DMS114 treated with DMSO at 0.1 percent for 48 hours (cell line): ENCODE results near the gene SRXN1.

ENCODE experiments used
- DNase-seq: peaks from one replicate; lab custom pipeline; 2025; ENCODE audit not compliant: unreplicated experiment; lab: John Stamatoyannopoulos, UW

Gene SRXN1

DNA sequence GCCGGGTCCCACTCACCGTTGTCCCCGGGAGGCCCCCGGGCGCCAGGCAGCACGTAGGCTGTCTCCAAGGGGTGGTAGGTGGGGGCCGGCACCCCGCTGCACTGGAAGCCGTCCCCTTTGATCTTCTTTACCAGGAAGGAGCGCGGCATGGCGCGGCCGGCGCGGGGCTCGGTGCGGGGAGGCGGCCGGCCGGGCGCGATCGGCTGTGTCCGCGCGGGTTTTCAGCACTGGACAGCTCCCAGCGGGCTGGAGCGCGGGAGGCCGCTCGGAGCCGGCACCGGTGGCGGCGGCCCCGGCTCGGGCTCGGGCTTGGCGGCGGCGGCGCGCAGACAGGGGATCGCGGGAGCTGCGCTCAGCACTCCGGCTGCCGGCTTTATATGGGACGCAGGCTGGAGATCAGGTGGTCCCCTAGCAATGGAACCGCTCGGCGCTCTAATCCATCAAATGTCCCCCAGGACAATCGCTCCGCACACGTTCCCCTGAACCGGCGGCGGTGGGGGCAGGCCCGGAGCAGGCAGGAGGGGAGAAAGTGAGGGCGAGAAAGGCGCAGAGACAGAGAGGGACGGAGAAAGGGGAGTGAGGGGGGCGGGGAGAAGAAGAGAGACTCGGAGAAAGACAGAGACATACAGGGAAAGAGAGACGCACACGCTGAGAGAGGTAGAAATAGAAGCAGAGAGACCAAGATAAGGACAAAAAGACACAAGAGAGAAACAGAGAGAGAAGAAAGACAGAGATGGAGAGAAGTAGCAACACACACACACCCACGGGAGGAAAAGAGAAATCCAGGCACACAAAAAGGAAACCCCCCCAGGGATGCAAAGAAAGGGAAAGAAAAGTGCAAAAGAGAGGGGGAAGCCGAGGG, 22.7 kb upstream of the SRXN1 start, which contains the start of gene SCRT2:
SCRT2 (minus strand) TSS at position 350 of the 862 bp plus-strand sequence; CDS start at position 149, 201 bp downstream.
- DNase-seq = no peak

DNA sequence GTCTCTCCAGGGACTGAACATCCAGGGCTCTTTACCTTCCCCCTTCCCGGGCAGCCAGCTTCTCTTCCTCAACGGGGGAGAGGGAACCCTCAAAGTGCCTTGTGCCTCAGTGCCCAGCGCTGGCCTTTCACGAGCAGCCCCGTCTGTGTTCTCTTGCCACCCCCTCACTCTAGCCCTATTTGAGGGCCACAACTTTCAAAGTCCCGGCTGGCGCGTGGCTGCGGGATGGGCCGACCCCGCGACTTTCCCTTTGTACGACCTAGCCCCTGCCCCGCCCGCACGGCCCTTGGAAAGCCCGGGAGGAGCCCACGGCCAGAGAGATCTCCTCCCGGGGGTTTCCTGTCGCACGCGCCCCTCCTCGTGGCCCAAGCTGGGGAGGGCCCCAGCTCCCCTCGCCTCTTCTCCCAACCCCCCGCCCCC, 22.0 kb upstream of the SRXN1 start:
- no peak for DNase-seq

DNA sequence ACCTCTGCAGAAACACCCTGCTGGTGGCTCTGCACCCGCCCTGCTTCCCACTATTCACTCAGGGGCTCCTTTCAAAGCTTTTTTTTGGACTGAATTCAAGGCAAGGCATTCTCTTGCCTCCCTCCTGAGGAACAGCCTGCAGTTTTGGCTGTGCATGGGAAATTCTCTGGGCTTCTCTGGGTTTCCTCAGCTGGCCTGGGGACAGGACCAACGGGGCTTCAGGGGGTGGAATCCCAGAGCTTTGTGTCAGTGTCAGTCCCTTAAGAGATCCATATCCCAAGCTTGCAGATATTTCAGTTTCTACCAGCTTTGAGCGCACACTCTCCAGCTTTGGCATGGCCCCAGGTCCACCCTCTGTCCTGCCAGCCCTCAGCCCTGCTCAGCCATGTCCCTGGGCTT, 20.6 kb upstream of the SRXN1 start:
- no peak for DNase-seq

DNA sequence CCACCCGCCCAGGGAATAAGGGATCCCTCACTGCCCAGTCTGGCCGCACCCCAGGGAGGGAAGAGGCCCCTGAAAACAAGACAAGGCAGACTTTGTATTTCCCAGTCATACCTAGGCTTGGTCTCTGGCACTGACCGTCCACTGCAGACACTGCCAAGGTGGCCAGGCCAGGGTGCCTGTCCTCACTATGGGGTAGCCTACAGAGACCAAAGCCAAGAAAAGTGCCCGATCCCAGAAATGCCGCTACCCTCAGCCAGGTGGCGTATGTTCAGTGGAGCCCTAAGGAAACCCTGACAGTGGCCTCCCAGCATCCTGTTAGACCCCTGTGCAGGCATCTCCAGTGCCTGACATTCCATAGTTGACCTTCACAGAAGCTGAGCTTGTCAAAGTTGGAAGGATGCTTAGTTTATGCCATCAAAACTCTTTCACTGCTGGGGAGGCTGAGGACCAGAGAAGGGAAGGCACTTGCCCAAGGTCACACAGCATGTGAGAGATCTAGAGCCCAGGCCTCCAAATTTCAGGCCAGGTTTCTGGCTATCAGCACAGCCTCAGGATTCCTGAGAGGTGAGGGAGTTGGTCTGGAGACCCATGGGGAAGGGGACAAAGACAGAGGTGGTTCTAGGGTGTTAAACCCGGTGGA, 20.1 kb upstream of the SRXN1 start:
- no peak for DNase-seq

DNA sequence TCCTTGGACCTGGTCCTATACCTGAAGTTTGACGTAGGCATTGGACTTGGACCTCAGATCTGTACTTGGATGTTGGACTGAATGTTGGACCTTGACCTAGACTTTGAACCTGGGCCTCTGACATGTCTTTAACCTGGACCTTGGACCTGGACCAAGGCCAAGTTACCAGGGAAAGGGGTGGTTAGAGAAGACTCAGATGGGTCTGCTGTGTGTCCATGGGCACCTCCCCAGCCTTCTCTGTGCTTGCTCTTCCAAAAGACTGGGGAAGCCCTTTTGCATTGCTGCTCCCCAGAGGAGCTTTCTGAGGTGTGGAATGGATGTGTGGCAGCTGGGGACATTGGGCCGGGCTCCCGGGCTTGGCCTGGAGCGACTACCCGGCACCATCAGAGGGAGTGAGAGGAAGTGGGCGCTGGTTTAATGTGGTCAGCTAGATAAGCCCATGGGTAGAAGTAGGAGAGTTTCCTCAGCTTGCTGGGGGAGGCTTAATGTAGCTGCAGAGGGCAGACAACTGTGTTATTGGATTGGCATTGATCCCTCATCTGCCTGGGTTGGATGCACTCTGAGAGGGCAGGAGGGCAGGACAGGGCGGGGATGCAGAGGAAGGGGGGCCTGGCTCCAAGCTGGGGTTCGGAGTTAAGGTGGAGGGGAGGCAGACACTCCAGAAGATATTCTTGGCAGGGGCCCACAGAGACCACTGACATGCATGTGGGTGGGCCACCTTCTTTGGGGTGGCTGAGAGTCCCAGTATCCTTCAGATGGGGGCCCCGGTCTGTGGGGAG, 18.4 kb upstream of the SRXN1 start:
- DNase-seq = no peak

DNA sequence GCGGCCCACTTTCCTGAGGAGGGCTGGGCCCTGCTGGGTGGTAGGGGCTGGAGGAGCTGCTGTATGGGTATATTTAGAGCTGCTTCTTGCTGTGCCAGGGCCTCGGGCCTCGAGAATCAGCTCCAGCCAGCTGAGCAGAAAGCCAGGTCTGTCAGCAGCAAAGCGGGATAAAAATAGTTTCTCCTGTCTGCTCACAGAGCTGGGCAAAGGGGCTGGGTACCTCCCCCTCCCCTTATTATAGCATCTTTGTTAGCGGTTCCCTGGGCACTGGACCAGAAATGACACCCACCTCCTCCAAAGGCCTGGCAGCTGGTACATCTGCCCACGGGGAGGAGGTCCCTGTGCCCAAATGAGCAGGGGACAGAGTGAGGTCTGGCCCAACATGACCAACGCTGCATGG, 16.6 kb upstream of the SRXN1 start:
- DNase-seq = no peak

DNA sequence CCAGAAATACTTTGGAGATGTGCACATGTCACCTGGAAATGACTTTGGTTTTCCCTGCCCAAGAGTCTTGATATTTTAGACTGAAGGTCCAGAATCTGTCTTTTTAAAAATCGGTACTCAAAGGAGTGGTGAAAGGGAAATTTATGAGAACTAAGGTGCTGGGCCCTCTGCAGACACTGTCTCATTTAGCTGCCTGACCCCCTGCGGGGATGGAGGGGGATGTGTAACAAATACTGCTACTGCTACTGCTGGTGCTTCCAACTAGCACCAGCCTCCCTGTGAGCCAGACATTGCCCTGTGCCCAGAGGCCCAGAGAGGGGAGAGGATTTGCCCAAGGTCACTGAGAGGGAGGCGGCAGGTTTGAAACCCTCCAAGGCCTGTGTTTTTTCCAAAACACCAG, 15.6 kb upstream of the SRXN1 start:
- DNase-seq = no peak

DNA sequence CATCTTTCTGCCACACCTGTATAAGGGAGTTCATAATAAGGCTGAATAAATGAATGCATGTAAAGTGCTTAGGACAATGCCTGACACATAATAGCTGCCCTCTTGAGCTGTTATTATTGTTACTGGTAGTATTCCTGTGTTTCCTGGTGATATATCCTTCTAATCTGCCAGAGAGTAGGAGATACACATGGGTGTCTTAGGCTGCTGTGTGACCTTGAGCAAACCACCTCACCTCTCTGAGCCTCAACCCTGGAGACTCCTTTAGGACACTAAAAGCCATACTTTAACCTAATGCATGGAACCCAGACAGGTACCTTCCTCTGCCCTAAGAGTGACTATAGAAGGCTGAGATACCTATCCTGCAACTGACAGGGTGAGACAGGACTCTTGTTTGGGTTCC, 15.1 kb upstream of the SRXN1 start:
- DNase-seq = no peak

DNA sequence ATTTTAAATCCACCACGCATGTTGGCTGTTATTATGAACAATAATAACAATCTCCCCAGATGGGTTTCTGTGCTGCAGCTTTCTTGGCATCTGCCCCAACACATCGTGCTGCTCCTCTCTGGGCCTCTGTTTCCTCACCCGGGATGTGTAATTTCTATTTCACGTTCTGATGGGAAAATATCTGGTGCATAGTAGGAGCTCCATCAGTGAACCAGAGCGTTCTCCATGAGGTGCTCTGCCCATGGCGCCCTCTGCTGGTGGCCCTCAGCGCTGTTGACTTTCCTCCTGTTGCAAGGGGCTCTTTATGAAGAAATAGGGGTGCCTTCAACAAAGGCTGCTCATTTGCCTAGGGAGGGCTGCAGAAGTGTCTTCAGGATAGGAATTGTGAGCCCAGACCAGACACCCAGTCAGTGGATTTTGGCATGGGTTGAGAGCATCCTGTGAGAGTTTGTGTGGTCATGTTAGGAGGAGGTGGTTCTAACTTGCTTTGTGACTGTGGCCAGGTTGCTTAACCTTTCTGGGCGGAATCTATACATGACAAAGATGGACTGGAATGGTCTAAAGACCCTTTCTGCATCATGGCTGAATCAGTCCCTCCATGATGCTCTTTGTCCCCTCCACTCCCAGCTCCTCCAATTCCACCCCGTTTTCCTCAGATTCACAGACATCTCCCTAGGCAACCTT, 14.5 kb upstream of the SRXN1 start:
- no peak for DNase-seq

DNA sequence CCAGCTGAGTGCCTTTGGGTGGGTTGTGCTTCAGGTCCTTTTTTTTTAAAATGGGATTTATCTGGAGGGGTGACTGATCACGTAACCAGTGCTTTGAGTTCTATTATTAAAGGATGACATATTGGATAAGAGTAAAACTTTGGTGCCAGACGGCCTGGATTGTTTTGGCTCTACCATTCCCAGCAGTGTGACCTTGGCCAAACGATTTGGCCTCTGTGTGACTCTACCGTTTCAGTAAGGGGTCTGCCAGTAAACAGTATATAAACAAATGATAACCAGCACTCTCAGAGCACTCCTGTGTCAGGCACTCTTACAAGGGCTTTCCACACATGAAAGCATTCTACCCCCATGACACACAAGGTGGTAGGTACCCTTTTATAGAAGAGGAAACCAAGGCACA, 13.9 kb upstream of the SRXN1 start:
- no peak for DNase-seq

DNA sequence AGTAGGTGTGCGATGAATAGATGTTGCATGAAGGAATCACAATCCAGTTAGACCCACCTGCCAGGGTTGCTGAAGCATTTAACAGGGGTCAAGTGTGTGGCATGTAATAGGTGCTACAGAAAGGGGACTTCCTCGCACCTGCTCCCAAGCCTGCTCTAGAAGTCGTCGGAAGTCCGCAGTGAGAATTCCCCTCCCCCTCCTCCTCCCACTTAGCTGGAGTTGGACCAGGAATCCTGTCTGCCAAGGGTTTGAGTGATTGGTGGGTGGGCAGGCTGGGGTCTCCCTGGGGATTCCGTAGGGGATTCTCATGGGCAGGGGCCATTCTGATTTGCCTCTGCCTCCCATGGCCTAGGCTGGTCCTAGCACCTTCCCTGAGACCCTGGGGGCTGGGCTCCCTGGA, 12.3 kb upstream of the SRXN1 start:
- DNase-seq = no peak

DNA sequence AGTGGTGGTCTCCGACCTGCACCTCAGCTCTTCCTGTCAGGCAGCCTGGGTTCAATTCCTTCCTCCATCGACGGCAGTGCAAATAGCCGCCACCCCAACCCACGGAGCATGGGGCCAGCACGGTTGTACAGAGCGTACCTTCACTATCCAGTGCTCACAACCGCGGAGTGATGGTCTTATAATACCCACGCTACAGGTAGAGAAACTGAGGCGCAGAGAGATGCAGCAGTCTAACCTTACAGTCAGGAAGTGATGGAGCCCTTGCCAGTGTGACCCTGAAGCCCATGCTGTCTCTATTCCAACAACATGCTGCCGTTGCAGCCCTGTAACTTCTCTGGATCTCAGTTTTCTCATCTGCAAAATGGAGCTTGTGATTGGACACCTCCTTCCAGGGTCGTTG, 11.6 kb upstream of the SRXN1 start:
- DNase-seq = no peak

DNA sequence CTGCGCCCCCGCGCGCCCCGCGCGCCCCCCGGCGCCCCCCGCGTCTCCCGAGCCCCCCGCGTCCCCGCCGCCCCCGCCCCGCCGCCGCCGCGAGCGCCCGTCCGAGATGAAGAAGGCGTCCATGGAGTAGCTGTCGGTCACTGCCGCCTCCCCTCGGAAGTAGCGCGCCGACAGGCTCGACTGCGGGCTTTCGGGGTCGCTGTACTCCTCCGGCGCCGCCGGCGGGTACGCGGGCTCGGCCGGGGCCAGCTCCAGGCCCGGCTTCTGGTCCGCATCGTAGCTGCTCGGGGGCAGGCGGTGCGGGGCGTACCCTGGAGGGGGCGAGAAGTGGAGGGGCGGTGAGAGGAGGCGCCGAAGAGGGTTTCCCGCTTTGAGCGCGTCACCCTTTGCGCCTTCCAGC, 11.2 kb upstream of the SRXN1 start:
- DNase-seq = no peak

DNA sequence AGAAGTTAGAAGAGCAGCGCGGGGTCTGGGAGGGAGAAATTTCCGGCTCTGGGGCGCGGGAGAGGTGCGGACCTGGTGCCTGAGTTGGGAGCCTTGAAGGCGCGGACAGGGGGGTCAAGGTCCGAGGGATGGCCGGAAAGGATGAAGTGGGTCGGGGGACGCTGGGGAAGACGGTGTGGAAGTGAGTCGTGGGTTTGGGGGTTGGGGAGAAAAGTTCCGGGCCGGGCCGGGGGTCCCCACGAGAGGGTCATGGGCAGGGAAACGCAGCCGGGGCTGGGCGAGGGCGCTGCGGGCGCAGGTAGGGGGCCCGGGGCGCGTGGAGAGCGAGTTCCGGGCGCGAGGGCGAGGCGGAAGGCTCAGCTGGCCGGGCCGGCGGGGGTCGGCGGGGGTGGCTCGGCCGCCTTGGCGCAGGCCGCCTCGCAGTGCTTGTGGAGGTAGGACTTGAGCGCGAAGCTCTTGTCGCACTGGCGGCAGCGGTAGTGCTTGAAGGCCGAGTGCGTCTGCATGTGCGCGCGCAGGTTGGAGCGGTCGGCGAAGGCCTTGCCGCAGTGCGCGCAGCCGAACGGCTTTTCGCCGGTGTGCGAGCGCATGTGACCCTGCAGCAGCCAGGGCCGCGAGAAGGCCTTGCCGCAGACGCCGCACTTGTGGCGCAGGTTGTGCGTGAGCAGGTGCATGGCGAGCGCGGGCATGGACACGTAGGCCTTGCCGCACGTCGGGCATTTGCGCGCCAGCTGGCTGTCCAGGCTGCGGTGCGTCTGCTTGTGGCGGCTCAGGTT, 10.5 kb upstream of the SRXN1 start:
- DNase-seq = no peak

DNA sequence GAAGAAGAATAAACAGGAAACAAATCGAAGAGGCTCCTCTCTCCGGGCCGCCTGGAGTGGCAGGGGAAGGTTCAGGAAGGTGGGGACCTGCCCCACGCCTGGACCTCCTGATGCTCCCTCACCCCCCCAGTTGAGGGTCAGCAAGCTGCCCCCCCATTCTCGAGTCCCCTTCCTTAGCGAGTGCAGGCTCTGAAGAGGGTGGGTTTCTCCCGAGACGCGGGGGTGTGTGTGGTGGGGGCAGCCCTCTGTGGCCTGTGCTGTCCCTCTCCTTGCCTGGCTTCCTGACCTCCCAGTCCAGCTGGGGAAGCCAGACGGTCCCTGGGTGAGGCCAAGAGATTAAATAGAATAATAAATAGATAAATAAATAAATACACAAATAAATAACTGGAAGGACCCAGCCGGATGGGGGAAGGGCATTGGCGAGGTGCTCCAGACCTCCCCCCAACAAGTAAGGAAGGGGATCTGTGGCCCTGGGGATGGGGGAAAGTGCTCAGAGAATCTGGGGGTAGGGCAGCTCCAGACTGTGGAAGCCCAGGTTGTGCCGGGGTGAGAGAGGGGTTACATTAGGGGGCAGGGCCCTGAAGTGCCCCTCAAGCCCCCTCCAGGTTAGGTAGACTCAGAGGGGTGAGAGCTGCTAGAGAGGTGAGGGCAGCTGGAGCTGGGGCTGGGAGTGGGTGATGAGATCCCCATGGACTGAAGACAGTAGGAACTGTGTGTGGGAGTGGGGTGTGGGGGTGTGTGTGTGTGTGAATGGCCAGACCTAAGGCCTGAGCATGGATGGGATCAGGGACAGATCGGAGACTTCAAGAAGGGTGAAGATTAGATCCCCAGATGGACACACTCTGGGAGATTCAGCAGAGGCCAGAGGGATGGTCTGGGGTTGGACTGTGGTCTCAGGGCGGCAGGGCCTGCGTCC, 9.5 kb upstream of the SRXN1 start:
- no peak for DNase-seq

DNA sequence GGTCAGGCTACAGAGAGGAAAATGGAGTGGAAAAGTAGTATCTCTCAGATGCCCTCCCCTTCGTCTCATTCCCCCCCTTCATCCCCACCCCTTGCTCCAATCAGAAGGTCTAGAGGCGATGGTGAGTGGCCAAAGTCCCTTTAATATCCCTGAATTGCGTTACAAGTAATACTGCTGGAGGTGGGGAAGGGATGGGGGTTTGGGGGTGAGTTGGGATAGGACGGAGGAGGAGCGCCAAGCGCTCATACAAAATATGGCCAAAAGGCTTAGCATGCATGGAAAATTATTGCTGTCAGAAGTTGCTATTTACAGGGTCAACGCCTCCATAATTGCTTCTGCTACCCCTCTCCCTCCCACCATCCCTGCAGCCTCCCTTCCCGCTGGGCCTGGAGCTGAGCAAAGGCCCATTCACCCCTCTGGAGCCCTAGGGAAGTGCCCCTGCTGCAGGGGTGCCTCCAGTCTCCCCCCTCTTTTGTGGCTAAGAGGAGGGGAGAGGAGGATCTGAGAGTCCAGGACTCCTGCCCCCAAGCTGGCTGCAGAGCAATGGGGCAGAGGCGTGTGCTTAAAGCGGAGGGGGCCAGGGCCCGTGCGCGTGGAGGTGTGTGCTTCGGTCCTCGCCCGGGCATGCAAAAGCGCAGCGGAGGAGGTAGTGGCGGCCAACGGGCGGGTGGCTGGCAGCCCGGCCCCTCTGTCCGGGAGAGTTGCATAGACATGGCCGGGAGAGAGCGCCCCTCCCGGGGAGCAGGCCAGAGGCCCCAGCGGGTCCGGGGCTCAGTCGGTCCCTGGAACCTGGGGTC, 8.7 kb upstream of the SRXN1 start:
- DNase-seq = no peak

DNA sequence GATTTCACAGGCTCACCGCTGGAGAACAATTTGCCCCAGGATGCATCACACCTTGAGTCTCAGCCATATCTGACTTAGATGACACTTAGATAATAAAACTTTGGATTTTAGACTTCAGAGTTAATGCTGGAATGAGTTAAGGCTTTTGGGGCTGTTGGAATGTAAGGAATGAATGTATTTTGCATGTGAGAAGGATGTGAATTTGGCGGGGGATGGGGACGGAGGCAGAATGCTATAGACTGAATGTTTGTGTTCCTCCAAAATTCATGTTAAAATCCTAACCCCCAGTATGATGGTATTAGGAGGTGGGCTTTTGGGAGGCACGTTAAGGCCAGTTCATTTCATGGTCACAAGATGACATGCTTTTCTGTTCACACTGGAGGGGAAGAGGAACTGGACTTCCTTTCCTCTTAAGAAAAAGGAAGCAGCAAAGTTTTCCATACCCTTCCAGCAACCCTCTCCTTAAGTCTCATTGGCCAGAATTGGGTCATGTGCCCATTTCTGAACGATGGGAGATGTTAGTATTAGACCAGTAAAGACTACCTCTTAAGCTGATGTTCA, 5.8 kb upstream of the SRXN1 start:
- no peak for DNase-seq

DNA sequence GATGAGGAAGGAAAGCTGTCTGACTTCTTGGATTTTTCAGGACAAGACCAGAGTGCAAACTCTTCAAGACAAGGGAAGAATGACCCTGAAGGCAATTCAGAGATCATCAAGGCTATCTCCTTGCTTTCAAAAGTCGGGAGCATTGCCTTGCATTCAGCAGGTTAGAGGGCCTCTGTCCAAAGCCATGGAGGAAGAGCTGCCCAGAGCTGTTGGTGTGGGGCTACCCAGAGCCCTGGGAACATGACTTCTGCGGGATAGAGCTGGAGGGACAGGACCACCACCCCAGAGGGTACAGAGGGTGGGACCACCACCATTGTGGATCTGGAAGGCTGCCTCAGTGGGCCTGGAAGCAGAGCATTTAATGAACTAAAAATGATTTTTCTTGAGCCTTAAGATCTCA, 5.2 kb upstream of the SRXN1 start:
- DNase-seq = no peak
